ENCODE results near the gene FUZ. TPM values are rescaled to one million over a fixed set of nuclear protein-coding genes. Genes with fewer than 3 reads are reported as not detected.

The FUZ gene
- total and polyA plus RNA-seq, 4 donors, result 3.8 to 12.5 (median 7.0) TPM

- H3K4me1 ChIP-seq (ENCODE audit: control insufficient read depth in 4 of 4, insufficient read depth in 4 of 4, low read length in 3 of 4), result peaks cover 0 to 2% (median under 1%) of the 10 kb centered on the region in 4 donors
These were observed 46.7 kb upstream of the FUZ start for GRCh38 chr19:49859682-49860335.

GRCh38 chr19:49858088-49858985 is 45.2 kb upstream of the FUZ start:
- Histone ChIP-seq H3K27ac (ENCODE audit: low read depth in 1 of 2, low read length in 2 of 2) (no peak overlapping the region), H3K4me1 (ENCODE audit: control insufficient read depth in 4 of 4, insufficient read depth in 4 of 4, low read length in 3 of 4) (peaks cover 0 to 3% (median 0%) of the 10 kb centered on the region in 4 donors), H3K4me3 (ENCODE audit: low read depth in 1 of 3, low read length in 3 of 3) (no peak overlapping the region), H3K9ac (ENCODE audit: low read depth in 1 of 2, low read length in 2 of 2) (no peak overlapping the region), H3K36me3 (ENCODE audit: control insufficient read depth in 4 of 4, insufficient read depth in 3 of 4, low read depth in 1 of 4, low read length in 3 of 4) (peaks cover 3 to 52% (median 8%) of the 10 kb centered on the region in 4 donors), H3K27me3 (ENCODE audit: control insufficient read depth in 4 of 4, insufficient read depth in 4 of 4, low read length in 3 of 4) (no peaks in the 10 kb centered on the region), H3K9me3 (ENCODE audit: control insufficient read depth in 4 of 4, low read length in 3 of 4) (no peaks in the 10 kb centered on the region)
- WGBS, result 95% methylated on average over 37 of the region's 37 CpGs
- DNase-seq (ENCODE audit: low spot score), result no peak
- TF ChIP-seq GABPA (IDR thresholded peaks at IDR 0.05 in 1 of 2, conservative IDR thresholded peaks at IDR 0.05 in 1 of 2) (no peak), RXRA (IDR thresholded peaks at IDR 0.05) (no peak), YY1 (IDR thresholded peaks at IDR 0.05) (no peak), REST (IDR thresholded peaks at IDR 0.05) (no peak), FOXA1 (IDR thresholded peaks at IDR 0.05) (no peak), EGR1 (IDR thresholded peaks at IDR 0.05; ENCODE audit: low read depth in 2 of 2) (no peak), ZBTB33 (IDR thresholded peaks at IDR 0.05) (no peak), ATF3 (IDR thresholded peaks at IDR 0.05) (no peak), NR2F2 (IDR thresholded peaks at IDR 0.05) (no peak), JUND (IDR thresholded peaks at IDR 0.05) (no peak)

More at GRCh38 chr19:49859682-49860335, 46.7 kb upstream of the FUZ start:
- H3K9ac ChIP-seq (ENCODE audit: low read depth in 1 of 2, low read length in 2 of 2), result no peak overlapping the region
- H3K27ac ChIP-seq (ENCODE audit: low read depth in 1 of 2, low read length in 2 of 2), result no peak overlapping the region
- no peaks in the 10 kb centered on the region for H3K9me3 ChIP-seq (ENCODE audit: control insufficient read depth in 4 of 4, low read length in 3 of 4)
- WGBS, result 87% methylated on average over 22 of the region's 22 CpGs
- no peaks in the 10 kb centered on the region for H3K27me3 ChIP-seq (ENCODE audit: control insufficient read depth in 4 of 4, insufficient read depth in 4 of 4, low read length in 3 of 4)
- no peak for DNase-seq (ENCODE audit: low spot score)
- H3K4me3 ChIP-seq (ENCODE audit: low read depth in 1 of 3, low read length in 3 of 3), result no peak overlapping the region
- no peak for TF ChIP-seq REST (IDR thresholded peaks at IDR 0.05)
- peaks cover 4 to 63% (median 11%) of the 10 kb centered on the region in 4 donors for H3K36me3 ChIP-seq (ENCODE audit: control insufficient read depth in 4 of 4, insufficient read depth in 3 of 4, low read depth in 1 of 4, low read length in 3 of 4)

Data from liver (tissue), 9 donors.